ENCODE data around the gene MLXIP.

DNA sequence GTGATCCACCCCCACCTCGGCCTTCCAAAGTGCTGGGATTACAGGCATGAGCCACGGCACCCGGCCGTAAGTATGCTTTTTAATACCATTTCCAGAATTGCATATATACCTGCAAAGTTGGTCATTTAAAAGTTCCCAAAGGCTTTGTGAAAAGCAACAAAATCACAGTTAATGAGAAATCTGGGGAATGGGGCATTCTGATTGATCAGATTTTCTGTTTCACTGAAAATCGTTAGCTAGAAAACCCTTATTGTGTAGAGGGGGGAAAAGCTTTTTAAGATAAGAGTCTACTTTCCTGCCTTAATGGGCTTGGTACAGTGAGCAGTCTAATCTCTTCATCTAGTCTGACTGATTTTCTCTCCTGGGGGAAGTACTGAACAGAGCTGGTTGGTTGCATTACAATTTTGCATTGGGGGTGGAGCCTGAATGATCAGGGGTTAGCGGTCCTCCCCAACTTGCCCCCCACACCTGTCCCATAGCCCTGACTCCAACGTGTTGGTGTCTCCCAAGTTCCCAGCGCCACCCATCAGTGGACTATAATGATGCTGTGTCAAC, 71.6 kb downstream of the MLXIP start:
- TF ChIP-seq, protein P1, sequence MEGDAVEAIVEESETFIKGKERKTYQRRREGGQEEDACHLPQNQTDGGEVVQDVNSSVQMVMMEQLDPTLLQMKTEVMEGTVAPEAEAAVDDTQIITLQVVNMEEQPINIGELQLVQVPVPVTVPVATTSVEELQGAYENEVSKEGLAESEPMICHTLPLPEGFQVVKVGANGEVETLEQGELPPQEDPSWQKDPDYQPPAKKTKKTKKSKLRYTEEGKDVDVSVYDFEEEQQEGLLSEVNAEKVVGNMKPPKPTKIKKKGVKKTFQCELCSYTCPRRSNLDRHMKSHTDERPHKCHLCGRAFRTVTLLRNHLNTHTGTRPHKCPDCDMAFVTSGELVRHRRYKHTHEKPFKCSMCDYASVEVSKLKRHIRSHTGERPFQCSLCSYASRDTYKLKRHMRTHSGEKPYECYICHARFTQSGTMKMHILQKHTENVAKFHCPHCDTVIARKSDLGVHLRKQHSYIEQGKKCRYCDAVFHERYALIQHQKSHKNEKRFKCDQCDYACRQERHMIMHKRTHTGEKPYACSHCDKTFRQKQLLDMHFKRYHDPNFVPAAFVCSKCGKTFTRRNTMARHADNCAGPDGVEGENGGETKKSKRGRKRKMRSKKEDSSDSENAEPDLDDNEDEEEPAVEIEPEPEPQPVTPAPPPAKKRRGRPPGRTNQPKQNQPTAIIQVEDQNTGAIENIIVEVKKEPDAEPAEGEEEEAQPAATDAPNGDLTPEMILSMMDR (IDR thresholded peaks at IDR 0.05), result no peak
- TF ChIP-seq POLR2A (IDR thresholded peaks at IDR 0.05), result no peak

Data from prostate gland (tissue), 2 donors.